D341Med (cell line): Measurements from ENCODE around the gene IRF5.

ENCODE experiments used
- DNase-seq: peaks from one replicate; pipeline ENCODE4 v3.0.0; 2012; ENCODE audit warnings: low spot score

The IRF5 gene

DNA sequence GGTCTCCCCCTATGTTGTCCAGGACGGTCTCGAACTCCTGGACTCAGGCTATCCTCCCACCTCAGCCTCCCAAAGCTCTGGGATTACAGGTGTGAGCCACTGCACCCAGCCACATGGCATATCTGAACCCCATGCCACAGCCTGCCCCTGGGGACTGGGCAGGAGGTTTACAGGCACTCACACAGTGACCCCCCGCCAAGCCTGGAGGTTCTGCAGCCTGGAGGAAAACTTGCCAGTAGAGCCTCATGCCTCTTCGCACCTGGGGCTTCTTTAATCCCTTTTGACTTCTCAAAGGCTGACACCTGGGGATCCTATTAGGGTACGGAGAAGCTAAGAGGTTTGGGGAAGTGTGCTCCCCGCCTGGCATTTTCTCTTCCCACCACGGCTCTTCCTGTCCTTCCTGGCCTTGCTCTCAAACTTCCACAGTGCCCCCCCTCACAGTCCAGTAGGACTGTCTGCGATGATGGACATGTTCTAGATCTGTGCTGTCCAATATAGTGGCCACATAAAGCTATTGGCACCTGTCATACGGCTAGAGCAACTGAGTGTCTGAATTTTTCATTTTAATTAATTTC, 15.8 kb upstream of the IRF5 start:
- DNase-seq = no peak

DNA sequence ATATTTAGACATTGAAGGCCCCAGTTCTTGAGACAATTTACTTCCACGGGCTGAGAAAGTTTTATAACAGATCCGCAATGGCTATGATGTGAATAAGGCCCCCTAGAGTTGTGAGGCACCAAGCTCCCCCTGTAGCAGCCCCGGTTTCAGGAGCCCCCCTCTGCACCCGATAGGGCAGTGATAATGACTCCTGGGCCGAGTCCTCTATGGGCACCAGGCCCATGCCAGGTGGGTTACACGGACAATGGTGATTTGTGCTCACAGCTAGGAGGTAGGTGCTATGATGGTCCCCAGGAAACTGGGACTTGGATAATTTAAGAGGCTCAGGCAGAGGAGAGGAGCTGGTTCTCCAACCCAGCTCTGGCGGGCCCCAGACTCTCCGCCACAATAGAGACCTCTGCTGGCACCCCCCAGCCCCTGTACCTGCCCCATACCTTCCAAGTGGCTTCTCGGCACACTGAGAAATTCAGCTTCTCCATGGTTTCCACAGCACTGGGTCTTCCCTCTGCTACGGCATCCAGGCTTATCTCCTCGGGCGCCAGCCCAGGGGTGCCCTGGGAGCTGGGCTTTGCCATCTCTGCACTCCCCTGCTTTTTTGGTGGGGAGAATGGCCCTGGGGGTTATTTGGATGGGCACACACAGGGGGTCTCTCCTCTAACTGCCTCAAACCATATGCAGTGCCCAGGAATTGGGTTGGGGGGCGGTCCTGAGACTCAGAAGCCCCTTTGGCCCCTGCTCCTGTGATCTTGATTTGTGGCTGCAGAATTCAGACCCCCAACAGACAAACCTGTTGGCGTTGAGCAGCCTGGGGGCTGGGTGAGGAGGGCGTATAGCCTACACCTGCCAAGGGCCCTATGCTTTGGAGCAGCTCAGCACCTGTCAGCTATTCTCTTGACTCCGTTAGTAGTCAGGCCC, 15.0 kb upstream of the IRF5 start:
- DNase-seq = no peak

DNA sequence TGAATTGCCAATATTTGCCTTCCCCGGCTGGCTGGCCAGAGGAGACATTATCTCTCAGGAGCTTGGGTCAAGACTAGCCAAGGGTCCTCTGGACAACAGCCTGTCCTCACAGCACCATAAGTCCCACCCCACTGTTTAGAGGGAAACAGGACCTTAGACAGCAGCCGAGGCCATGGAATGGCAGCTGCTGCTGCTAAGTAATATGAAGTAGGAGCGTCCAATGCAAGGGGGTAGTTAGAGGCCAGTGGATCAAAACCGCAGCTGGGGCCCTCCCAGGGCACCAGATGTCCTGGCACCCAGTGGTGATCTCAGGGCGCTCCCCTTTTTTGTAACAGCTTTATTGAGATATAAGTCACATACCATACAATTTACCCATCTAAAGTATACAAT, 14.3 kb upstream of the IRF5 start:
- DNase-seq = no peak

DNA sequence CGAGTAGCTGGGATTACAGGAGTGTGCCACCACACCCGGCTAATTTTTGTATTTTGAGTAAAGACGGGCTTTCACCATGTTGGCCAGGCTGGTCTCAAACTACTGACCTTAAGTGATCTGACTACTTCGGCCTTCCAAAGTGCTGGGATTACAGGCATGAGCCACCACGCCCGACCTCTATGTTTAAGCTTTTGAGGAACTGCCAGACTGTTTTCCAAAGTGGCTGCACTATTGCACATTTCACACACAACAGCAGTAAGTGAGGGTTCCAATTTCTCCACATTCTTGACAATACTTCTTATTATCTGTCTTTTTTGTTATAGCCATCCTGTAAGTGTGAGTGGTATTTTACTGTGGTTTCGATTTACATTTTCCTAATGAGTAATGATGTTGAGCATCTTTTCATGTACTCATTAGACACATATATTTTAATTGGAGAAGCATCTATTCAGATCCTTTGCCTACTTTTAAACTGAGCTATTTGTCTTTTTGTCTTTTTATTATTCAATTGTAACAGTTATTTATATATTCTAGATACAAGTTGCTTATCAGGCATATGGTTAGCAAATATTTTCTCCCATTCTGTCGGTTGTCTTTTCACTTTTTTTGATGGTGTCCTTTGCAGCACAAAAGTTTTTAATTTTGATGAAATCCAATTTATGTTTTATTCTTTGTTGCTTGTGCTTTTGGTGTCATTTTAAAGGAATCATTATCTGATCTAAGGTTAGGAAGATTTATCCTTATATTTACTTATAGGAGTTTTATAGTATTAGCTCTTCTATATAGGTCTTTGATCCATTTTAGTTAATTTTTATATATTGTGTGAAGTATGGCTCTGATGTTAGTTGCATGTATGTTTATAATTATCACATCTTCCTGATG, 12.8 kb upstream of the IRF5 start:
- DNase-seq = no peak

DNA sequence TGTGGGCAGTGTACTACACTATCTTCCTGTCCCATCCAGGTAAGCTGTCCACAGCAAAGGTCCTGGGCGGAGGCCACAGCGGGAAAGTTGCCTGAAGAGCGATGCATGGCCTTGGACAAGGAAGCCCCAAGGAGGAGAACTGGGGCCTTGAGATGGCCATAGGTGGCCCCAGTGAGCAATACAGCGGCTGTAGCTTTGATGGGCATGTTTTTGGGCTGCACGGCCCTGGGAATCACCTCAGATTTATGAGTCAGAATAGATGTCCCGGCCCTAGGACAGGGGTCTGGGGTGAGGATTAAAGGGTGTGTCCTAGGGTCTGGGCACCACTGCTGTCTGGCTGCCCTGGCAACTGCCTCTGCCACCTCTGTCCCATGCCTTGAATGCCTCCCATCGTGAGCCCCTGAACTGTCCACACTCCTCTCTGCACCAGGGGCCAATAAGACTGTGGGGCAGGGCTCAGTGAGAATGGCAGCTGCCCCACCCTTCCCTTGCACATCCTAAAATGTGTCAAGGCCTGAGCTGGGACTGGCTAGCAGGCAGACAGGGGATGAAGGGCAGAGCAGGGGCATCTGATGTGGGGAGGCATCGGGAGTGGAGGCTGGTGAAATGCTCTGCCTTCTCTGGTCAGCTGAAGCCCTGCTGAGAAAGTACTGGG, 9.4 kb upstream of the IRF5 start:
- DNase-seq = no peak

DNA sequence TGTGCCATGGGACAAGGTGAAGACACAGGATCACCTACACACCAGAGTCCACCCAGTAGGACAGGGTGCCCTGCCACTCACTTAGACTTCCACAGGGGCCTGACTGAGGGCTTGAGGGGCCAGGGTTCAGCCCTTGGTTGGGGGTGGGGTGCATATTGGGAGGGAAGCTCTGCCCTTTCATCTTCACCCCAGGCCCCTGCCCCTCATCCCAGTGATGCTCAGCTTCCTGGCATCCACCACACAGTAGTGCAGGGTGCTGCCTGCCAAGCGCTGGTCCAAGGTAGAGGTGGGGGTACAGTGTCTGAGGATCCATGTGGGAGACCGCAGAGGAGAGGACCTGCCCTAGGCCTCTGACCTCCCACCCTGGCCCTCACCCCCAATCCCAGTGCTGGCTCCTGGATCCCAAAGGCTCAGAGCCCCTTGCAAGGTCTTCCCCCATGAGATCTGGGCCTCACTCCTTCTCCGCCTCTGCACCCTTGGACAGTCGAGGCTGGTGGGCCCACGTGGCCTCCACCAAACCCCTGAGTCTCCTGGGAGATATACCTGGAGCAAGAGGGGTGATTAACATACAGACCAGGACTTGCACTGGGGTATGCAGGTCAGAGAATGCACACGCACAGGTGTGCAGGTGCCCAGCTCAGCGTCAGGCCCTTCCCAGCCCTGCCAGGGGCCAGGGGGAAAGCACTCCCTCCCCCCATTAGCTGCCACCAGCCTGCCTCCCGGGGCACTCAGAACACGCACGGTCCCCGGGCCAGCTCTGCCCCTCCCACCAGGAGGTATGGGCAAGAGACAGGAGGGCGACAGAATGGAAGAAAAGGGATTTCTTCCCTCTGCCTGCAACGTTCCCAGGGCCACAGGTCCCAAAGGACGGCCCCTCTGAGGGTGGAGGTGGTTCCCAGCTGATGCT, 8.6 kb upstream of the IRF5 start:
- DNase-seq = no peak

DNA sequence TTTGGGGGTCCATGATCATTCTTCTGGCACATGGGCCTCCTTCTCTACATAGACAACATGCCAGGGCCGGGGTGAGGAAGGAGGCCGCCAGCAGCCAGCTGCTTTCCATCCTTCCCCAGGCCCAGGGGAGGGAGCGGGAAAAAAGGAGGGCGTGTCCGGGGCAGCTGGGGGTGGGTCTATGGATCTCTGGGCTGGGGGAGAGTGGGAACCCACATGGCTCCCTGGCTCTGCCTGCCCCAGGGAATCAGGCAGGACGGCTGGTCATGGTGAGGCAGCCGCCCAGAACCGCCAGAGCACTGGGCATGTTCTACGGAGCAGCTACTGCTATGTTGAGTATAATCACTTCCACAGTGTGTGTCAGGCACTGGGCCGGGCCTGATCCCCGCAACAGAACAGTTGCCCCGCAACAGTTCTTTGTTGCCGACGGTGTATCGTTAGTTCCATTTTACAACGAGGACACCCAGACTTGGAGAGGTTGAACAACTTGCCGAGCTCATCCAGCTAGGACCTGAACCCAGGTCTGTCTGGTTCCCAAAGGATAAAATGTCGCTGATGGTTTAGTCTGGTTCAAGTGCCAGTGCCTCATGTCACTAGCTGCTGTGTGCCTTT, 6.4 kb upstream of the IRF5 start:
- DNase-seq = no peak

DNA sequence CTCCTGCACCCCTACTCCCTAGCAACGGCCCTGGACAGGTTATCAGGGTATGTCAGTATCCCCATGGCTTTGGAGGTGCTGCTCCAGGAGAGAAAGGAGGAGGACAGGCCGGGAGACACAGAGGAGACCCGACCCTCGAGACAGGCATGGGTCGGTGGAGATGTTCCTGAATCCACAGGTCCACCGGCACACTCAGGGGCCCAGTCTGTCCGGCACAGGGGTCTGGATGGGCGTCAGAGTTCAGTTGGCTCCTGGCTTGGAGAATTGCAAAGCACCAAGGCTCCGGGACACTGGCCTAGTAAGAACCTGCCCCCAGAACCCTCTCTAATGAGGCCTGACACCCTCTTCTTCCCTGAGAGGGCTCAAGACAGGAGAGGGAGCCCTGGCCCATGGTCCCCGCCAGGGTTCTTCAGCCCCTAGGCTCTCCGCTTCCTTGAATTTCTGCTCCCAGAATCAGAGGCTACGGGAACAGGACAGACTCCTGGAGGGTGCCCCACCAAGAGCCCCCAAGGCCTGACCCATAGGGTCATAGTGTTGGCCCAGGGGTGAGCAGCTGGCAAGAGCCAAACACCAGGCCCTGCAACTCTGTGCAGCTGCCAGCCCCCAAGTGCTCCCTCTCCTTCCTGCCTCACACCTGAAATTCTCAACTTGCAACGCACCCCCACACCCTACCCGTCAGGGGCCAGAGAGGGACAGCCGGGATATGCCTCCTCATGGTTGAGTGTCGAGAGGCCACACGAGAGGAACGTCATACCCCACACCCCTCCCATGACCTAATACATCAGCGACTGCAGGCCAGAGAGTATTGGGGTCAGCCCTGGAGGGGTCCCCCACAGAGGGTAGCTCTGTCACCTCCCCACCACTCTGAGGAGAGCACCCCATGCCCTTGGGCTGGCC, 5.5 kb upstream of the IRF5 start:
- DNase-seq = no peak

DNA sequence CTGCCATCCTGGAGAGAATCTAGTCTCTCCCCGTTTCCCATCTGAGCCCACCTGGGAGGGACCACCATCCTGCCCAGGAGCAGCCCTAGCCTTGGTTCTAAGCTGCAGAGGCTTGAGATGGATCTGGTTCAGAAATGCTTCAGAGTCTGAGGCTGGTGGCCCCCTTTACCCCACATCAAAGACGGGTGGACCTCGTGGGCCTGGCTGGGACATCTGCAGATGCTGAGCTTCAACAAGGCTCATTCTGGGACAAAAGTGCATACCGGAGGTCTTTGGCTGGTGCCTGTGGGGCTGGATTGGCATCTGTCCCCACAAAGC, 4.9 kb upstream of the IRF5 start:
- no peak for DNase-seq

DNA sequence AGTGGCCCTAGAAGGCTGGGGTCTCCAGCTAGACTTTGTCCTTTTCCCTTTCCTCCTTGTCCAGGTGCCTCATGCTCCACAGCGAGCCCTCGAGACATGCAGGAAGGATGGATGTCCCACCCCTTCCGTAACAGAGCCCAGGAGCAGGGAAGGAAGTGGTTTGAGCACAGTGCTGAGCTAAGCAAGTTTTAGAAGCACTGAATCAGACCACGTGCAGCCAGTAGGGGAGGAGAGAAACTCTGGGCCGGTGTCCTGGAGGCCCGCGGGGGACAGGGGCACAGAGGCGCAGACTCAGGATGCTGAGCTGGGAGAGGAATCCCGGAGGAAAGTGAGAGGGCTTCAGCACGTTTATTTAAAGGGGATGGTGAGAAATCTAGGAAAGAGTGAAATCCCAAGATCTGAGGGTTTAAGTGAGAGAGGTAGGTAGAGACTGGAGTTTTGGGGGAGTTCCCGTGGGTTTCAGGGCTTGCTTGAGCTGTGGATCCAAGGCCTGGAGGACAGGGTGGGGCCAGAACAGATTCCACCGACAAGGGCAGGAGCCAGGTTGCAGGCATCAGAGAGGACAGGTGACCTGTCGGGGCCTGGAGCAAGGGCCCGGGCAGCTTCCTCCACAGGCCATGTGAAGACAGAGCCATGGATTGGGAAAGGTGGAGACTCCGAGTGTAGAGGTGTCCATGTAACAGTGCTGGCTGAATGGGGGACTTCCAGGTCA, 4.4 kb upstream of the IRF5 start:
- no peak for DNase-seq

DNA sequence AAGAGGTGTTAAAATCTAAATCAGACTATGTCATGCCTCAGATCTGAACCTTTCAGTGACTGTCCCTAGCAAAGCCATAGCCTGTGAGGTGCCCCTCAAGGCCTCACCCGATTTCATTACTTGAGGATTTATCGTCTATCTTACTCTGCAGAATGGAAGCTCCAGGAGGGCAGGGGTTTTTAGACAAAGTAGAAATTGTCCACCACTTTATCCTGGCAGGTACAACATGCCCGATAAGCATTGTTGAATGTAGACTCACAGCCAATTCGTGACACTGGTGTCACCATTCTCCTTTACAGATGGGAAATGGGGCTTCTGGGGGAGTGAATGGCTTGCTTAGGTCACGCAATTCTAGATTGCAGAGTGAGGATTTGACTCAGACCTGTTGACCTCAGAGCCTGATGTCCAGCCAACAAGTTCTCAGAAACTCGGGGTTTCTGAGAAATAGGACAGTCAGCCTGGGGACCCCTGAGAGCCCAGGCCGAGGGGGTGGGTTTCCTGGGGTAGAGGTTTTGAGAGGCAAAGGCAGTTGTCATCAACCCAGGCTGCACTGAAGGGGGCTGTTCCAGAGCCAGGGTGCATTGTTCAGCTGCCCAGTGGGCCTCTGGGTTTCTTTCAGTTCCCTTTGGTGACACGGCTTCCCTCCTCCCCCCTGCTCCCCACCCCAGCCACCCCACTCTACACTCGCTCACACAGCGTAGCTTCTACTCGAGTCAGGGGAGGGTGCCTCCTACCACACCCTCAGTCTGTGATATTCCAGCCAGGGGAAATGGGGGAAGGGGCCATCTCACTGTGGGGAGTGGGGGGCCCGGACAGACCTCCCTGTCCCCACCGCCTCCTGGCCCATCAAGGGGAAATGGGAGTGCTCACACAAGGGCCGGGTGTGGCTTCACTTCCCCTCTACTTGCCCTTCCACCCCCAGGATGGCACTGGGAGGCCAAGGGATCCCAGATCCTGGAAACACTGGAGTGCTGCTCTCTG, 3.1 kb upstream of the IRF5 start:
- DNase-seq = no peak

DNA sequence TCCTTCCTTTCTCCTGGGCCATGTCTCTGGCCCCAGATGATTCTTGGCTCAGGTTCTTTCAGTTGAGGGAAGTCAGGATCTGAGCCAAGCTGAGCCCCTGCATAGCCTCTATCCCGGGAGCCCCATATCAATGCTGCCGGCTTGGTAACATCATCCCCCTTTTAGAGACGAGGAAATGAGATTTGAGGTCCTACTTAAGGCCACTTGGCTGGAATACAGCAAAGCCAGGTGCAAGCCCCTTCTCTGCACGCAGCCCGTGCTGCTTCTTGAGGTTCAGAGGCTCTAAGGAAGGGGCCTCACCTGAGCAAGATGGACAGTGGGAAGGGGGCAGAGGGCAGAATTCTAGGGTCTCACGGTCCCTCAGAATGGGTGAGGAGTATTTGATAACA, 2.4 kb upstream of the IRF5 start:
- DNase-seq = no peak

DNA sequence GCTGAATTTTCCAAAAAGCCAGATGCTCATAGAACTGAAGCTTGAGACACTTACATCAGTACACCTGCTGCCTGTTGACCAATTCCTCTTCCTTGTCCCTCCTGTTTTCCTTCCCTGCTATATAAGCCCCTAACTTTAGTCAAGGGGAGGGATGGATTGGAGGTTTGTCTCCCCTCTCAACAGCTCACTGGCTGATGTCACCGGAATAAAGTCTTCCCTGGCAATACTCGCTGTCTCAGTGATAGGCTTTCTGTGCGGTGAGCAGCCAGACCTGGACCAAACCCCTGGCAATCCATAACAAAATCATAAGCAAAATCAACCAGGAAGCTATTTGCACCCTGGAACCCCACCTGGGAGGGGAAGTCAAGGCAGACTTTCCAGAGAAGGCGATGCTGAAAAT, 929 bp upstream of the IRF5 start:
- DNase-seq = no peak

DNA sequence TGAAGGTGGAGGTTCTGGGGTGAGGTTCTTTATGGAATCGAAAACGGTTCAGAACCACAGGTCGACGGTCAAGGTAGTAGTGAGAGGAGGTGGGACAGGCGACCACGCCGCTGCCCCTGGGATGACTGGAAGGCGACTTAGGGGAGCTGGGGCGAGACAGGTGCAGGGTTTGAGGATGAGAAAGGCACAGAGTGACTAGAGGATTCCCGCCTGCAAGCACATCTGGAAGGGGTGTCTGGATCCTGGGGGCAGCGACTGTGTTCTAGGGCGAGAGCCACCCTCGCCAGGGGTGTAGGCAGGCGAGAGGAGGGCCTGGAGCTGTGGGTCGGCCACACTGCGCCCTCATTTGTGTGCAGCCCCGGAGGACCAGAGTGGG, 468 bp upstream of the IRF5 start:
- no peak for DNase-seq

DNA sequence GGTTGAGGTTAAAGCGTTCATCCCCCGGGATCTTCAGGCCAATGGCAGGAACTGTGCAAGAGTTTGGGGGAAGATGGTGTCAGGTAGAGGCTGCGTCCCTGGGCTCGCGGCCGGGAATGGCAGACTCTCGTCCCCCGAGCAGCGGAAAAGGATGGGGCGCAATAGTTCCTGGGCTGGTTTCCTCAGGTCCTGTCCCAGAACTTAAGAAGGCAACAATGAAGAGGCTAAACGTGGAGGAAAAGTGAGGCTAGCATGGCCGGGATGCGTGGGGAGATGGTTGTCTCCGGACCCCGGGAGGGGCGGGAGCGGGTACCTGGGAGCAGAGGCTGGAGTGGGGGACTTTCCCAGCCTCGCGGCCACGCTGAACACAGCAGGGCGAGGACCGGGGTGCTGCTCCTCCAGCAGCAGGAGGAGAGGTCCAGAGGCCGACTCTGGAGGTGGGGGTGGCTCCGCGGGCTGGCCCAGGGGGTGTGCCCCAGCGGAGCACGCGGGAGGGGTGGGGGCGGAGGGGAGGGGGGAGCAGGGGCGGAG, 882 bp downstream of the IRF5 start:
- DNase-seq = peak; percentile 45

DNA sequence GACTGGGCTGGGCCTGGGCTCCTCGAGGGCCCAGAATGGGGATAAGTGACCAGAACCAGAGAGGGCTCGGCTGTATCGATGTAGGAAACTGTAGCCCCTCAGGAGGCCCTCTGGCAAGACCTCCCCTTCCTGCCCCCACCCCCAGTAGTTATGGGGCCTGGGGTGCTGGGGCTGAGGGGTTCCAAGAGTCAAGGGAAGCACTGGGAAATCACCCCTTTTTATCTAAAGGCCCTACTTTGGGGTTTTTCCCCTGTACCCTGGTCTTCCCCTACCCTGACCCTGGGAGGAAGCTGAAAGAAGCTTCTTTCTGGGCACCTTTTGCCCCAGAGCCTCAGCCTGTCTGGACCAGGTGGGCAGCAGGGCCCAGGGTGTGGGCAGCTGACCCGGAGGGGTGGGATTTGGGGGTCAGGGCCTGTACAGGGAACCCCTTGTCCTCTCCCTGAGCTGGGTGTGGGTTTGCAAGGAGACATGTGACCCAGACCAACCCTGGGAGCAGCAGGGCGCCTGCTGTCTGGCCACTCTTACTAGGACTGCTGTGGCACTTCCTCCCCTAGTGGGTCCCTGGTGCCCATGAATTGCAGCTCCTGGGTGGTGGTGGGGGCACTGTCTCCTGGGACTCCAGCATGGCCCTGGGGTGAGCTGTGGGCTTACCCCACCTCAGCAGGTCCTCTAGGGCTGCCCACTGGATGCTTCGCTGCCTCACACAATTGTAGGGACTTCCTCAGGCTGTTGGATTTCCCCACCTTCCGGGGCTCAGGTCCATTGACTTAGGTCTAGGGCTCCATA, 1.5 kb downstream of the IRF5 start:
- peak; percentile 22 for DNase-seq

DNA sequence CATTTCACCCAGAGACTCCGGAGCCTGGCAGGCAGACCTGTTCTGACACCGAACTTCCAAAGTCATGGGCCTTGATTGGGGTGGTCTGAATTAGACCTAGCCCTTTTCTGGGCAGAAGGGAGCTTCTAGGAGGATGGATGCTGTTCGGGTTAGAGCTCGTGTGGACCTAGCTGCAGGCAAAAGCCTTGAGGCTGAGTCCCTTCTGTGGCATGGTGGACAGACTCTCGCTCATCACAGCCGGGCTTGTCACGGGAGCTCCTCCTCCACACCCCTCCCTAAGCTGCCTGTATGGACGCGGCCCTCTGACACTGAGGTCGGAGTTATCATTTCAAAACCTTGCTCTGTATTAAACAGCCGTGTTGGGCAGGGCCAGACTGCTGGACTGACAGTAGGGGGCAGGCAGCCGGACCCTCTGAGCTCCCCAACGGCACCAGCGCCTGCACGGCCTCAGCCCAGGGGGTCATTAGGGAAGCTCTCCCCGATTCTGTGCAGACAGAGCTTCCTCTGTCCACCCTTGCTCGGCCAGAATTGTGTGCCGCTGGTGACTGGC, 2.2 kb downstream of the IRF5 start:
- DNase-seq = peak; percentile 29
